ENCODE results near the gene TAX1BP3.

DNA sequence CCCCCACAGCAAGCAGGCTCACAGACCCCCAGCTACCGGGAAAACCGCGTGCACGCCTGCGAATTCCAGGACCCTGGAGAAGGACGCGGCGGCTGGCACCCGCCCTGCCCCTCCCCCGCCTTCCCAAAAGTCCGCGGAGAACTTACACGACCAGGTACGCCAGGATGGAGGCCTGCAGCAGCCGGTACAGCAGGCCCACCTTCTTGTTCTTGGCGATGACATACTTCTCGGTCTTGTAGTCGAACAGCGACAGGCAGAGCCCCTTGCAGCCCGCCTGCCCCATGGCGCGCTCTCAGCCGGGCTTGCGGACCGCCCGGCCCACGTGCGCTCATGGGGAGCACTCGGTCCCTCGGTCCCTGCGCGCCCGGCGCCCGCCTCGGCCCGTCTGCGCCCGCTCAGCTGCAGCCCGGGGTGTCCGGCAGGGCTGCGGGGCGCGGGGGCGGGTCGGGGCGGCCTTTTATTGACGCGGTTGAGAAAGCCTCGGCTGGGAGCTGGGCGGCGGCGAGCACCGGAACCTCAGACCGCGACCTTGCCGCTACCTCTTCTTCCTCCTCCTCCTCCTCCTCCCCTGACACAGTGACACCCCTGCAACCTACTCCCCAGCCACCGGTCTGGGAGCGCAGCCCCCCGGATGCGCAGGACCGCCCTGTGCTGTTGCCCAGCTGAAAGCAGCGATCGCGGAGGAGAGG is 27.5 kb upstream of the TAX1BP3 start, which contains the start of gene P2RX5:
- TF ChIP-seq, protein P1, sequence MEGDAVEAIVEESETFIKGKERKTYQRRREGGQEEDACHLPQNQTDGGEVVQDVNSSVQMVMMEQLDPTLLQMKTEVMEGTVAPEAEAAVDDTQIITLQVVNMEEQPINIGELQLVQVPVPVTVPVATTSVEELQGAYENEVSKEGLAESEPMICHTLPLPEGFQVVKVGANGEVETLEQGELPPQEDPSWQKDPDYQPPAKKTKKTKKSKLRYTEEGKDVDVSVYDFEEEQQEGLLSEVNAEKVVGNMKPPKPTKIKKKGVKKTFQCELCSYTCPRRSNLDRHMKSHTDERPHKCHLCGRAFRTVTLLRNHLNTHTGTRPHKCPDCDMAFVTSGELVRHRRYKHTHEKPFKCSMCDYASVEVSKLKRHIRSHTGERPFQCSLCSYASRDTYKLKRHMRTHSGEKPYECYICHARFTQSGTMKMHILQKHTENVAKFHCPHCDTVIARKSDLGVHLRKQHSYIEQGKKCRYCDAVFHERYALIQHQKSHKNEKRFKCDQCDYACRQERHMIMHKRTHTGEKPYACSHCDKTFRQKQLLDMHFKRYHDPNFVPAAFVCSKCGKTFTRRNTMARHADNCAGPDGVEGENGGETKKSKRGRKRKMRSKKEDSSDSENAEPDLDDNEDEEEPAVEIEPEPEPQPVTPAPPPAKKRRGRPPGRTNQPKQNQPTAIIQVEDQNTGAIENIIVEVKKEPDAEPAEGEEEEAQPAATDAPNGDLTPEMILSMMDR (conservative IDR thresholded peaks at IDR 0.05), result no peak
- no peak for TF ChIP-seq EZH2 (IDR thresholded peaks at IDR 0.05; ENCODE audit: low read depth)

Measured in PC-9 (cell line).